Hepatocyte (in vitro differentiated cells): Measurements from ENCODE around the gene SUGCT. TPM values are rescaled to one million over a fixed set of nuclear protein-coding genes. Genes with fewer than 3 reads are reported as not detected.

Experiments used
- DNase-seq: peaks from one replicate; pipeline ENCODE4 v3.0.0-alpha.2; 2016; ENCODE audit warnings: low spot score
- H2AFZ ChIP-seq: fragments of 200-600 bp; sonication (generic); 2 replicates; pipeline ENCODE4 v1.6.0; 2016; ENCODE audit warnings: antibody characterized with exemption, mild to moderate bottlenecking
- H3K27ac ChIP-seq: fragments of 200-600 bp; sonication (generic); 2 replicates; pipeline ENCODE4 v1.5.1; 2016; ENCODE audit warnings: mild to moderate bottlenecking
- H3K27me3 ChIP-seq: fragments of 200-600 bp; sonication (generic); 2 replicates; pipeline ENCODE4 v1.6.1; 2016
- H3K36me3 ChIP-seq: fragments of 200-600 bp; sonication (generic); replicated peaks from 2 replicates; pipeline ENCODE4 v1.5.1; 2016; ENCODE audit warnings: low read depth; ENCODE audit not compliant: insufficient read depth
- H3K4me1 ChIP-seq: fragments of 200-600 bp; sonication (generic); 2 replicates; pipeline ENCODE4 v1.5.1; 2016; ENCODE audit warnings: mild to moderate bottlenecking, moderate library complexity; ENCODE audit not compliant: insufficient read depth
- H3K4me2 ChIP-seq: fragments of 200-600 bp; sonication (generic); 2 replicates; pipeline ENCODE4 v1.6.0; 2016
- H3K4me3 ChIP-seq: fragments of 200-600 bp; sonication (generic); 2 replicates; pipeline ENCODE4 v1.5.1; 2016; ENCODE audit warnings: mild to moderate bottlenecking
- H3K79me2 ChIP-seq: fragments of 200-600 bp; sonication (generic); 2 replicates; pipeline ENCODE4 v1.6.0; 2017; ENCODE audit warnings: mild to moderate bottlenecking
- H3K9me2 ChIP-seq: fragments of 200-600 bp; sonication (generic); replicated peaks from 2 replicates; pipeline ENCODE4 v1.6.0; 2017; ENCODE audit warnings: mild to moderate bottlenecking; ENCODE audit not compliant: insufficient read depth
- H3K9me3 ChIP-seq: fragments of 200-600 bp; sonication (generic); 2 replicates; pipeline ENCODE4 v1.5.1; 2016; ENCODE audit warnings: low read depth, mild to moderate bottlenecking
- H4K20me1 ChIP-seq: fragments of 200-600 bp; sonication (generic); 2 replicates; pipeline ENCODE4 v1.6.0; 2016; ENCODE audit warnings: mild to moderate bottlenecking; ENCODE audit not compliant: insufficient read depth, poor library complexity, severe bottlenecking
- CTCF ChIP-seq: fragments of 200-600 bp; sonication (generic); IDR thresholded peaks from 2 replicates; pipeline ENCODE4 v1.5.1; 2016; ENCODE audit warnings: antibody characterized with exemption, mild to moderate bottlenecking; ENCODE audit not compliant: poor library complexity
- EZH2 ChIP-seq: fragments of 200-600 bp; sonication (generic); IDR thresholded peaks from 2 replicates; pipeline ENCODE4 v1.6.1; 2016; ENCODE audit warnings: antibody characterized with exemption, mild to moderate bottlenecking, borderline replicate concordance
- EZH2phosphoT487 ChIP-seq: fragments of 200-600 bp; sonication (generic); IDR thresholded peaks from one replicate; pipeline ENCODE4 v1.6.1; 2018; ENCODE audit warnings: antibody characterized with exemption, mild to moderate bottlenecking, low read depth, moderate library complexity; ENCODE audit not compliant: unreplicated experiment, severe bottlenecking
- WGBS: methylation state at CpG from one replicate; pipeline ENCODE4 v1.1.6; 2016; ENCODE audit warnings: low lambda C conversion rate; ENCODE audit errors: missing lambda C conversion rate; 5-methylcytosine and 5-hydroxymethylcytosine counted together
- polyA plus RNA-seq: library from polyadenylated mRNA; unstranded; fragments of >200 nt; fragmentation: Nextera tagmentation; extraction: Ambion mirVana; gene quantifications from 2 replicates; pipeline ENCODE4 v1.2.1, GENCODE V29; 2016
- total RNA-seq: library from RNA; depleted of rRNA; stranded (reverse); fragments of >200 nt; gene quantifications from 2 replicates; pipeline ENCODE4 v1.2.3, GENCODE V29; 2014

Gene SUGCT
- total and polyA plus RNA-seq, 2 experiments from 2014 or later: 5.1 to 12.0 TPM

- Histone ChIP-seq H3K9me3 (peaks cover 4% of the 10 kb centered on the region), H3K4me1 (no peaks in the 10 kb centered on the region), H3K9me2 (no peaks in the 10 kb centered on the region), H3K4me2 (no peak overlapping the region), H3K27me3 (no peaks in the 10 kb centered on the region), H3K4me3 (no peak overlapping the region), H3K27ac (no peak overlapping the region), H3K79me2 (no peaks in the 10 kb centered on the region), H3K36me3 (no peaks in the 10 kb centered on the region), H2AFZ (no peak overlapping the region), H4K20me1 (no peaks in the 10 kb centered on the region)
- TF ChIP-seq CTCF: no peak
- no peak for TF ChIP-seq EZH2phosphoT487
- TF ChIP-seq EZH2: no peak
- WGBS: 95% methylated on average over 1 of the region's 1 CpG
- no peak for DNase-seq
Observed at GRCh38 chr7:40810274-40810673, 675.5 kb downstream of the SUGCT start.

- Histone ChIP-seq H4K20me1 (no peaks in the 10 kb centered on the region), H3K4me2 (no peak overlapping the region), H3K27ac (no peak overlapping the region), H3K9me3 (peaks cover 4% of the 10 kb centered on the region), H2AFZ (no peak overlapping the region), H3K9me2 (no peaks in the 10 kb centered on the region), H3K27me3 (no peaks in the 10 kb centered on the region), H3K4me1 (no peaks in the 10 kb centered on the region), H3K4me3 (no peak overlapping the region), H3K79me2 (no peaks in the 10 kb centered on the region), H3K36me3 (no peaks in the 10 kb centered on the region)
- no peak for TF ChIP-seq EZH2
- TF ChIP-seq CTCF: no peak
- TF ChIP-seq EZH2phosphoT487: no peak
- WGBS: 89% methylated on average over 1 of the region's 1 CpG
- DNase-seq: no peak
Observed at GRCh38 chr7:40811666-40812065, 676.9 kb downstream of the SUGCT start.

- TF ChIP-seq EZH2: no peak
- TF ChIP-seq CTCF: no peak
- TF ChIP-seq EZH2phosphoT487: no peak
- Histone ChIP-seq H3K36me3 (no peaks in the 10 kb centered on the region), H3K4me2 (no peak overlapping the region), H2AFZ (no peak overlapping the region), H3K27ac (no peak overlapping the region), H3K79me2 (no peaks in the 10 kb centered on the region), H3K9me3 (peaks cover 4% of the 10 kb centered on the region), H3K27me3 (no peaks in the 10 kb centered on the region), H3K9me2 (no peaks in the 10 kb centered on the region), H3K4me3 (no peak overlapping the region), H4K20me1 (no peaks in the 10 kb centered on the region), H3K4me1 (no peaks in the 10 kb centered on the region)
- WGBS: 100% methylated on average over 2 of the region's 2 CpGs
- DNase-seq: no peak
Observed at GRCh38 chr7:40815022-40815421, 680.2 kb downstream of the SUGCT start.

- no peaks in the 10 kb centered on the region for H3K9me2 ChIP-seq
- WGBS: 98% methylated on average over 4 of the region's 4 CpGs
- no peaks in the 10 kb centered on the region for H3K79me2 ChIP-seq
- no peaks in the 10 kb centered on the region for H3K4me1 ChIP-seq
- TF ChIP-seq EZH2 (no peak), CTCF (no peak), EZH2phosphoT487 (no peak)
- no peak overlapping the region for H2AFZ ChIP-seq
- no peak for DNase-seq
- H4K20me1 ChIP-seq: no peaks in the 10 kb centered on the region
- no peak overlapping the region for H3K4me3 ChIP-seq
- no peaks in the 10 kb centered on the region for H3K27me3 ChIP-seq
- H3K9me3 ChIP-seq: peaks cover 4% of the 10 kb centered on the region
- no peak overlapping the region for H3K4me2 ChIP-seq
- H3K27ac ChIP-seq: no peak overlapping the region
- H3K36me3 ChIP-seq: no peaks in the 10 kb centered on the region
Observed at GRCh38 chr7:40815512-40815911, 680.7 kb downstream of the SUGCT start.
